B cell (primary cell): Measurements from ENCODE around the gene NGEF. TPM values are rescaled to one million over a fixed set of nuclear protein-coding genes. Genes with fewer than 3 reads are reported as not detected.

Source experiments
- ATAC-seq: fragments of 200-7000 bp; cut with Tn5 transposase; one replicate; pipeline ENCODE4 v1.10.0; 2021; ENCODE audit warnings: low read depth, mild to moderate bottlenecking, moderate number of reproducible peaks, moderate library complexity
- CTCF ChIA-PET: fragments of 350-600 bp; sonication (Branson Sonifier 250); formaldehyde crosslinking; loops from one replicate; lab custom pipeline; 2021; ENCODE audit warnings: antibody characterized with exemption, inconsistent platforms; lab: Charles Lee
- POLR2A ChIA-PET: fragments of 350-600 bp; sonication (Branson Sonifier 250); formaldehyde crosslinking; loops from one replicate; lab custom pipeline; 2021; ENCODE audit warnings: antibody characterized with exemption; lab: Charles Lee
- DNase-seq: peaks from one replicate; pipeline ENCODE4 v3.0.0; 2013
- H2AFZ ChIP-seq: 2 replicates; pipeline ENCODE4 v1.6.1; 2012; ENCODE audit warnings: mild to moderate bottlenecking, low read depth, low read length; ENCODE audit not compliant: insufficient read depth, poor library complexity, severe bottlenecking
- H3K27ac ChIP-seq, 2 donors: 1 replicate in 1 of 2; 2 replicates in 1 of 2; pipeline ENCODE4 v1.5.1; 2012 to 2013; ENCODE audit warnings: low read length in 2 of 2, mild to moderate bottlenecking in 2 of 2, moderate library complexity in 1 of 2
- H3K27me3 ChIP-seq, 4 experiments: fragments of 200-600 bp in 1 of 4; sonication (generic) in 1 of 4; replicated peaks in 1 of 4; 1 replicate in 2 of 4; 2 replicates in 2 of 4; pipeline versions ENCODE4 v1.6.1 to v1.7.0; 2013 to 2016; ENCODE audit warnings: low read length in 3 of 4, mild to moderate bottlenecking in 2 of 4, mixed read lengths in 1 of 4, moderate library complexity in 1 of 4; ENCODE audit not compliant: insufficient read depth in 4 of 4, control insufficient read depth in 3 of 4; ENCODE audit errors: control extremely low read depth in 1 of 4
- H3K36me3 ChIP-seq, 2 experiments: replicated peaks in 1 of 2; 1 replicate in 1 of 2; 2 replicates in 1 of 2; pipeline versions ENCODE4 v1.6.1 to v1.7.1; 2013; ENCODE audit warnings: low read length in 1 of 2; ENCODE audit not compliant: insufficient read depth in 2 of 2, control insufficient read depth in 1 of 2; ENCODE audit errors: control extremely low read depth in 1 of 2, extremely low read depth in 1 of 2
- H3K4me1 ChIP-seq, 2 donors: fragments of 200-600 bp in 1 of 2; sonication (generic) in 1 of 2; 1 replicate in 1 of 2; 2 replicates in 1 of 2; pipeline versions ENCODE4 v1.5.1 to v1.6.1; 2013 to 2017; ENCODE audit warnings: low read length in 2 of 2; ENCODE audit not compliant: control insufficient read depth in 2 of 2, insufficient read depth in 2 of 2
- H3K4me2 ChIP-seq: replicated peaks from 2 replicates; pipeline ENCODE3; 2012; ENCODE audit warnings: mild to moderate bottlenecking, low read depth, low read length; ENCODE audit not compliant: poor library complexity, severe bottlenecking
- H3K4me3 ChIP-seq, 5 experiments: fragments of 200-600 bp in 1 of 5; sonication (generic) in 1 of 5; 1 replicate in 3 of 5; 2 replicates in 2 of 5; pipeline versions ENCODE4 v1.5.1 to v1.7.0; 2011 to 2016; ENCODE audit warnings: low read length in 4 of 5, mild to moderate bottlenecking in 4 of 5, low read depth in 2 of 5, control low read depth in 1 of 5, moderate library complexity in 1 of 5; ENCODE audit not compliant: insufficient read depth in 1 of 5; ENCODE audit errors: control extremely low read depth in 1 of 5, extremely low read depth in 1 of 5
- H3K79me2 ChIP-seq: fragments of 200-600 bp; sonication (generic); one replicate; pipeline ENCODE4 v1.6.0; 2016; ENCODE audit warnings: low read length; ENCODE audit not compliant: control insufficient read depth, insufficient read depth
- H3K9ac ChIP-seq: fragments of 200-600 bp; sonication (generic); 2 replicates; pipeline ENCODE4 v1.6.1; 2017; ENCODE audit warnings: mild to moderate bottlenecking, low read length, moderate library complexity
- H3K9me3 ChIP-seq, 3 donors: one replicate each; pipeline versions ENCODE4 v1.6.1 to v1.7.1; 2013; ENCODE audit warnings: low read length in 2 of 3; ENCODE audit not compliant: control insufficient read depth in 2 of 3, insufficient read depth in 1 of 3; ENCODE audit errors: control extremely low read depth in 1 of 3
- H4K20me1 ChIP-seq: 2 replicates; pipeline ENCODE4 v1.6.0; 2012; ENCODE audit warnings: mild to moderate bottlenecking, low read length; ENCODE audit not compliant: insufficient read depth, control insufficient read depth, poor library complexity, severe bottlenecking
- H3K27ac Mint-ChIP-seq: one replicate; pipeline ENCODE4 v1.8.0; 2021; ENCODE audit warnings: mixed read lengths
- H3K27me3 Mint-ChIP-seq: one replicate; pipeline ENCODE4 v1.8.0; 2021; ENCODE audit warnings: mixed read lengths
- H3K4me1 Mint-ChIP-seq: one replicate; pipeline ENCODE4 v1.8.0; 2021; ENCODE audit warnings: mixed read lengths
- H3K4me3 Mint-ChIP-seq: one replicate; pipeline ENCODE4 v1.8.0; 2021; ENCODE audit warnings: mixed read lengths
- H3K9me3 Mint-ChIP-seq: one replicate; pipeline ENCODE4 v1.8.0; 2022; ENCODE audit warnings: mixed read lengths; ENCODE audit not compliant: insufficient read depth
- CTCF ChIP-seq: fragments of 200-600 bp; IDR thresholded peaks from one replicate; pipeline ENCODE4 v1.8.0; 2022; ENCODE audit warnings: antibody characterized with exemption, mild to moderate bottlenecking
- EZH2 ChIP-seq: IDR thresholded peaks from 2 replicates; pipeline ENCODE4 v1.6.1; 2012; ENCODE audit warnings: borderline replicate concordance, low read depth, mild to moderate bottlenecking, moderate library complexity, low read length; ENCODE audit not compliant: insufficient read depth, poor library complexity, severe bottlenecking
- WGBS: methylation state at CpG from one replicate; pipeline ENCODE4 v1.1.5; 2013; ENCODE audit warnings: missing lambda C conversion rate; ENCODE audit not compliant: insufficient coverage; 5-methylcytosine and 5-hydroxymethylcytosine counted together
- intact Hi-C: fragments of 100-400 bp; cut with micrococcal nuclease; formaldehyde crosslinking; loops from one replicate; pipeline ENCODE4 v1.10.0; 2022
- polyA plus RNA-seq: library from polyadenylated mRNA; depleted of rRNA; stranded (reverse); fragments of >200 nt; gene quantifications from 2 replicates; pipeline ENCODE4 v1.2.3, GENCODE V29; 2012
- total RNA-seq, 2 donors: library from RNA; stranded (reverse); fragments of 120-200 nt in 1 of 2; gene quantifications; 1 replicate in 1 of 2; 2 replicates in 1 of 2; pipeline versions ENCODE4 v1.2.3 to v1.2.4, GENCODE V29; 2013 to 2022

The NGEF gene
- total and polyA plus RNA-seq, 2 donors (not counting 1 experiment from before 2014, with no cell fraction given) = not detected

GRCh38 chr2:233058717-233059546 is 45.9 kb upstream of the NGEF start:
- Histone ChIP-seq H2AFZ (peak overlapping the region; percentile 82), H3K9ac (no peak overlapping the region), H3K36me3 (peaks cover 0 to 21% of the 10 kb centered on the region in 2 experiments), H3K4me3 (peak overlapping the region in 1 of 5 experiments; percentile 91), H3K4me2 (peak overlapping the region; percentile 80), H3K79me2 (peaks cover 68% of the 10 kb centered on the region), H3K27me3 (no peaks in the 10 kb centered on the region), H3K27ac (peak overlapping the region; percentile 90 to 95), H3K4me1 (peaks cover 30 to 45% of the 10 kb centered on the region in 2 donors), H3K9me3 (peaks cover 0 to 3% (median 0%) of the 10 kb centered on the region in 3 donors), H4K20me1 (peaks cover 34% of the 10 kb centered on the region)
- Mint-ChIP-seq H3K27ac (peak overlapping the region; percentile 87), H3K4me3 (peak overlapping the region; percentile 76), H3K4me1 (peaks cover 38% of the 10 kb centered on the region), H3K27me3 (no peaks in the 10 kb centered on the region), H3K9me3 (no peaks in the 10 kb centered on the region)
- no peak for DNase-seq
- TF ChIP-seq CTCF (no peak), EZH2 (no peak)
- no peak for ATAC-seq
- CTCF ChIA-PET = interaction anchor here (0.8 to 5.4 kb wide), 13 partner anchors 9 to 345 kb away, joined by 3 to 70 read pairs (median 18); partner anchors contain the start of gene ATG16L1
- WGBS = 95% methylated on average over 24 of the region's 24 CpGs
- intact Hi-C loops = no loop called here
- POLR2A ChIA-PET = interaction anchor here (0.5 to 4.7 kb wide), 6 partner anchors 20 to 111 kb away, joined by 3 to 112 read pairs (median 24); no protein-coding TSS in a partner anchor
